GM18507 (cell line): ENCODE measurements around the gene ZNF516.

Experiments
- DNase-seq: peaks from one replicate; pipeline ENCODE4 v3.0.0; 2011; ENCODE audit warnings: low read depth; ENCODE audit not compliant: insufficient read length; ENCODE audit errors: extremely low spot score
- FAIRE-seq: peaks from 2 replicates; lab custom pipeline; 2011; peaks lifted over from hg19 to GRCh38; lab: Jason Lieb, UNC

ZNF516 gene

GRCh38 chr18:76392349-76392748 lies 102.7 kb downstream of the ZNF516 start:
- no peak for FAIRE-seq
- DNase-seq, result no peak

GRCh38 chr18:76391746-76392145 lies 103.3 kb downstream of the ZNF516 start:
- DNase-seq, result no peak
- no peak for FAIRE-seq

- FAIRE-seq (no peak), DNase-seq (no peak)
Observed at GRCh38 chr18:76391038-76391437, 104.0 kb downstream of the ZNF516 start.

GRCh38 chr18:76390452-76391035 lies 104.5 kb downstream of the ZNF516 start:
- DNase-seq (no peak), FAIRE-seq (no peak)

- DNase-seq (no peak), FAIRE-seq (no peak)
Observed at GRCh38 chr18:76389716-76390115, 105.3 kb downstream of the ZNF516 start.

- FAIRE-seq (no peak), DNase-seq (no peak)
Observed at GRCh38 chr18:76388891-76389423, 106.1 kb downstream of the ZNF516 start.

- no peak for DNase-seq
- no peak for FAIRE-seq
Observed at GRCh38 chr18:76388261-76388660, 106.8 kb downstream of the ZNF516 start.

GRCh38 chr18:76387608-76388007 lies 107.4 kb downstream of the ZNF516 start:
- no peak for DNase-seq
- no peak for FAIRE-seq

- no peak for DNase-seq
- FAIRE-seq, result no peak
Observed at GRCh38 chr18:76386886-76387285, 108.2 kb downstream of the ZNF516 start.

- FAIRE-seq (no peak), DNase-seq (no peak)
Observed at GRCh38 chr18:76386071-76386470, 109.0 kb downstream of the ZNF516 start.

GRCh38 chr18:76385681-76385975 lies 109.4 kb downstream of the ZNF516 start:
- FAIRE-seq (no peak), DNase-seq (no peak)

GRCh38 chr18:76384861-76385680 lies 110.0 kb downstream of the ZNF516 start:
- FAIRE-seq, result no peak
- DNase-seq, result no peak

GRCh38 chr18:76384114-76384790 lies 110.8 kb downstream of the ZNF516 start:
- FAIRE-seq (no peak), DNase-seq (no peak)

- FAIRE-seq (no peak), DNase-seq (no peak)
Observed at GRCh38 chr18:76383636-76384035, 111.4 kb downstream of the ZNF516 start.

GRCh38 chr18:76382275-76382674 lies 112.8 kb downstream of the ZNF516 start:
- DNase-seq (no peak), FAIRE-seq (no peak)

- no peak for DNase-seq
- no peak for FAIRE-seq
Observed at GRCh38 chr18:76380791-76381405, 114.1 kb downstream of the ZNF516 start.

GRCh38 chr18:76380127-76380729 lies 114.8 kb downstream of the ZNF516 start:
- DNase-seq, result no peak
- no peak for FAIRE-seq

- FAIRE-seq, result no peak
- no peak for DNase-seq
Observed at GRCh38 chr18:76379226-76380126, 115.6 kb downstream of the ZNF516 start.
